H7 (cell line): ENCODE measurements around the gene SP110. TPM values are rescaled to one million over a fixed set of nuclear protein-coding genes. Genes with fewer than 3 reads are reported as not detected.
"Not testable (repeated sequence)": the region's sequence is repeated elsewhere in the genome, so short reads cannot be mapped to it uniquely, and the experiment has no call there.

Experiments
- DNase-seq: peaks from one replicate; pipeline ENCODE4 v3.0.0; 2012
- H3K27me3 ChIP-seq: 2 replicates; pipeline ENCODE4 v1.6.0; 2011; ENCODE audit warnings: mild to moderate bottlenecking, low read length; ENCODE audit not compliant: control insufficient read depth, insufficient read depth
- H3K36me3 ChIP-seq: replicated peaks from 2 replicates; pipeline ENCODE4 v1.5.1; 2011; ENCODE audit warnings: low read length; ENCODE audit not compliant: control insufficient read depth, insufficient read depth
- H3K4me3 ChIP-seq: 2 replicates; pipeline ENCODE4 v1.5.1; 2011; ENCODE audit warnings: low read depth, mild to moderate bottlenecking, control low read depth, low read length, moderate library complexity; ENCODE audit not compliant: insufficient read depth
- total RNA-seq: library from RNA; depleted of rRNA; stranded (reverse); fragments of >200 nt; shearing (Covaris generic); gene quantifications from 2 replicates; pipeline ENCODE4 v1.2.3, GENCODE V29; 2014

The SP110 gene
- total RNA-seq, 1 experiment from 2014 or later: 1.8 TPM

- Histone ChIP-seq H3K27me3 (no peaks in the 10 kb centered on the region), H3K36me3 (no peaks in the 10 kb centered on the region), H3K4me3 (no peak overlapping the region)
- DNase-seq: no peak
Measured at GRCh38 chr2:230234122-230234722, 14.4 kb upstream of the SP110 start.

DNA sequence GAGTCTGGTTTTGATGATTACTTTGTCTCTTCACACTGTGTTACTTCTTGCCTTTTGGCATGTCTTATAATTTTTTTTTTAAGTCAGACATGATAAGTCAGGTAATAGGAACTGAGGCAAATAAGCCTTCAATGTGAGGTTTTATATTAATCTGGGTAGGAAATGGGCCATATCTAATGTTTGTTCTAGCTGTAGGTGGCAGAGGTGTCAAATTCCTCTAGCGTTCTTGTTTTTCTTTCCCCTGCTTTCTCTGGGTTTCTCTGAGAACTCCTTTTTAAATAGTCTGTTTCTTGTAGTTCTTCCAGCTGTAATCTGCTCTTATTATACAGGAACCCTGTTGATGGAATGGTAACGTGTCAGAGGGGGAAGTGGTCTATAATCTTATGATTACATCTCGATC, 11.5 kb upstream of the SP110 start:
- Histone ChIP-seq H3K36me3 (no peaks in the 10 kb centered on the region), H3K27me3 (no peaks in the 10 kb centered on the region), H3K4me3 (no peak overlapping the region)
- DNase-seq: no peak

DNA sequence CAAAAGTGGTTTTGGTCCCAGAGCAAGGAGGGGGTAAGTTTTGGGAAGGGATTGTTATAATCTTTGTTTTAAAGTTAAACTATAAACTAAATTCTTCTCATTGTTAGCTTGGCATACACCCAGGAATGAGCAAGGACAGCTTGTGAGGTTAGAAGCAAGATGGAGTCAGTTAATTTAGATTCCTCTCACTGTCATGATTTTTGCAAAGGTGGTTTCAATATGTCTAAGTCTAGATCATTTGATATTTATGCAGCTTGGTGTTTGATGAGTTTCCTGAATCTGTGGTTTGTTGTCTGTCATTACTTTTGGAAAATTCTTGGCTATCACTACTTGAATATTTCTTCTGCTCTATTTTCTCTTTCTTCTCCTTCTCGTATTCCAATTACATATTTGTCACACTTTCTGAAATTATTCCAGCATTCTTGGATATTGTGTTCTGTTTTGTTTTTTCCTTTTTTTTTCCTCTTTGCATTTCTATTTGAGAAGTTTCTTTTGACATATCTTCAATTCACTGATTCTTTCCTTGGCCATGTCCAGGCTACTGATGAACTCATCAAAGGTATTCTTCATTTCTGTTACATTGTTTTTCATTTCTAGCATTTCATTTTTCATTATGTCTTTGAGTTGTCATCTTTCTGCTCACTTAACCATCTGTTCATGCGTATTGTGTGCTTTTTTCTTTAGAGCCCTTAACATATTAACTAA, 10.9 kb upstream of the SP110 start:
- H3K36me3 ChIP-seq: no peaks in the 10 kb centered on the region
- H3K4me3 ChIP-seq: no peak overlapping the region
- DNase-seq: no peak
- no peaks in the 10 kb centered on the region for H3K27me3 ChIP-seq

- no peaks in the 10 kb centered on the region for H3K27me3 ChIP-seq
- no peaks in the 10 kb centered on the region for H3K36me3 ChIP-seq
- H3K4me3 ChIP-seq: no peak overlapping the region
- no peak for DNase-seq
Measured at GRCh38 chr2:230230087-230230486, 10.3 kb upstream of the SP110 start.

DNA sequence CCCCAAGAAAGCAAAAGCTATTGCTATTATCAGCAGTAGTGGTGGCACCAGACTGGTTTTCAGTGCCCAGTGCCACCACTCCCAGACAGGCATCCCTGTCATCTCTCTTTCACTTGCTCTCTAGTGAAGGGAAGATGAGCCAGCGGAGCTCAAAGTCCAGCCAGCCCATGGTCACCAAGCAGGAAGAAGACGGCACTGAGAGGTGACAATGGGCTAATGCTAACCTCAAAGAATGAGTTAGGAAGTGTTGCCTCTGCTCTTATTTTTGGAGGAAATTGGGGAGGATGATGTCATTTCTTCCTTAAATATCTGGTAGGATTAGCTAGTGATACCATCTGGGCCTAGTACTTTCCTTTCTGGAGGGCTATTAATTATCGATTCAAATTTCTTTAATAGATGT, 7.4 kb upstream of the SP110 start:
- Histone ChIP-seq H3K27me3 (no peaks in the 10 kb centered on the region), H3K4me3 (no peak overlapping the region), H3K36me3 (no peaks in the 10 kb centered on the region)
- no peak for DNase-seq

DNA sequence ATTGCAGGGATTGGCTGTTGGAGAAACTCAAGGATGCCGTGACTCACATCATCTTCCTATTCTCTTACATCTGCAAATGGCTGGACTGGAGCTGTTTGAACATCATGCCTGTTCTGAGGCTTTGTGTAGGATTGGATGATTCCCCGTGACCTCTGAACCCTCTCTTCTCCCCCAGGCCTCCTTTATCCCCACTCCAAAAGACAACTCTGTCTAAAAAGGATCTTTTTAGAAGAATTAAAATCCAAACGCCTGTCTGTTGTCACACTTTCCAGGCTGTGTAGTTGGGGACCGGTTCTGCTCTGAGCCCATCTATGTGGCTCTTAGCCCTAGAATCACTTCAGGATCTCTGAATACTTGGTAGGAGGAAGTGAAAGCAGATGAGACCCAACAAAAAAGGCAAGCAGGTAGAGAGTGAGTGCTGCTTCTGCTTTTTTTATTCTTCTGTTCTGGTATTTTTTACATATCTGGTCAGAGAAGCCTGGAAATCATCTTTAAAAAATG, 6.3 kb upstream of the SP110 start:
- H3K36me3 ChIP-seq: no peaks in the 10 kb centered on the region
- H3K27me3 ChIP-seq: no peaks in the 10 kb centered on the region
- no peak for DNase-seq
- H3K4me3 ChIP-seq: no peak overlapping the region

- Histone ChIP-seq H3K27me3 (no peaks in the 10 kb centered on the region), H3K4me3 (no peak within 1 kb of the TSS), H3K36me3 (no peaks in the 10 kb centered on the region)
- DNase-seq: no peak
Measured at GRCh38 chr2:230225486-230225885, 5.7 kb upstream of the SP110 start, which contains the start of gene SP140. SP140 (plus strand) TSS chr2:230225736; CDS start chr2:230225845, 109 bp downstream.

GRCh38 chr2:230224458-230224857, 4.7 kb upstream of the SP110 start:
- H3K36me3 ChIP-seq: no peaks in the 10 kb centered on the region
- H3K4me3 ChIP-seq: no peak overlapping the region
- H3K27me3 ChIP-seq: no peaks in the 10 kb centered on the region
- no peak for DNase-seq

GRCh38 chr2:230222829-230223228, 3.0 kb upstream of the SP110 start:
- H3K4me3 ChIP-seq, DNase-seq, H3K36me3 ChIP-seq, H3K27me3 ChIP-seq: not testable (repeated sequence)

DNA sequence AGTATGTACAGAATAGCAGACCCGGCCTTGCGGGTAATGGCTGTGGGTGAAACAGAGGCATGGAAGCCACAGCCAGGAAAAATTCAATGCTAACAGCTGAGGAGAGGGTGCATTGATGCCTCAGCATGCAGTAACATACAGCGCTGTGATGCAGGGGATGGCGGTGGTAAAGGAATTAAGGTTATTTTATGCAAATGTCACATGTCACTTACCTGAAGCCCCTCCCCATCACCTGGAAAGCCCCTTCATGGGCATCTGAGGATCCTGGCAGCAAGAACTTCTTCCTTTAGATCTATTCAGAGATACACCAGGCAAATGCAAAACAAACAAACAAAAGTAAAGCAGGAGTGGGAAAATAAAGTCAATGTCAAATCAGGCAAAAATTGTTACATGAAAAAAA, 1.7 kb upstream of the SP110 start:
- no peak overlapping the region for H3K4me3 ChIP-seq
- no peak for DNase-seq
- no peaks in the 10 kb centered on the region for H3K27me3 ChIP-seq
- no peaks in the 10 kb centered on the region for H3K36me3 ChIP-seq

DNA sequence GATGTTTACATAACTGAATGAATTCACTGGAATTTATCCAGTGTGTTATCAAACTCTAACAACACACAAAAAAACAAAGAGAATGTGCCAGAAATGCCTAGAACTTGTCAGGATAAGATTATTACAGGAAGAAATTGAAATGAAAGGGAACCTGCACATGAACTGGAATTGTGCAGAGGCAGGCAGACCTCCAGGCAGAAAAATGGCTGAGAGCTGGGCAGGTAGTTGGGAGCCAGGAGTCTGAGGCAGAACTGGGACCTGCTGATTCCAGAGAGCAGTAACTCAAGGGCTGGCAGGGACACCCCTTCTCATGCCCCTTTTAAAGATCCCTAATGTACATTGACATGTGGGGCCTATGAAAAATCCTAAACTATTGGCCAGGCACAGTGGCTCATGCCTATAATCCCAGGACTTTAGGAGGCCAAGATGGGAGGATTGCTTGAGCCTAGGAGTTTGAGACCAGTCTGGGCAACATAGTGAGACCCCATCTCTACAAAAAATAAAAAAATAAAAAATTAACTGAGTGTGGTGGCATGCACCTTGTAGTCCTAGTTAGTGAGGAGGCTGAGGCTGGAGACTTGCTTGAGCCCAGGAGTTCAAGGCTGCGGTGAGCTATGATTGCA, 674 bp upstream of the SP110 start:
- no peaks in the 10 kb centered on the region for H3K36me3 ChIP-seq
- no peaks in the 10 kb centered on the region for H3K27me3 ChIP-seq
- DNase-seq: no peak
- no peak overlapping the region for H3K4me3 ChIP-seq

DNA sequence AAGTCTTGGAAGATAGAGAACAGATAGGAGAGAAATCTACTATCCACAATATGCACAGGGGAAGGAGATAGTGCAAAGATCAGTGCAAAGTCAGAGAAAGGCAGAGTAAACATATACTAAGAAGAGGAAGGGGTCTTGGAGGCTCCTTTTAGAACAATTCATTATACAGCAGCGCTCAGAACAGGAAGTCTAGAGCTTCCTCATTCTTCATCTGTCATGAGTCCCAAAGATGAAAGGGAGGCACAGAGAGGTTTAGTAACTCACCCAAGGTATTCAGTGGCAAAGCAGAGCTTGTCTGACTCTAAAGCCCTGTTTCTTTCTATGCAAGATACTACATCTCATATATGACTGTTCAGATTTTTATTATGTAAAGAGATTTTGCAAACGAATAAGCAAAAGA, 1.4 kb downstream of the SP110 start:
- DNase-seq: no peak
- Histone ChIP-seq H3K4me3 (no peak overlapping the region), H3K27me3 (no peaks in the 10 kb centered on the region), H3K36me3 (no peaks in the 10 kb centered on the region)

GRCh38 chr2:230217424-230217823, 2.4 kb downstream of the SP110 start:
- Histone ChIP-seq H3K36me3 (no peaks in the 10 kb centered on the region; the same call in 1 of the 2 replicates), H3K4me3 (no peak overlapping the region), H3K27me3 (no peaks in the 10 kb centered on the region)
- no peak for DNase-seq

DNA sequence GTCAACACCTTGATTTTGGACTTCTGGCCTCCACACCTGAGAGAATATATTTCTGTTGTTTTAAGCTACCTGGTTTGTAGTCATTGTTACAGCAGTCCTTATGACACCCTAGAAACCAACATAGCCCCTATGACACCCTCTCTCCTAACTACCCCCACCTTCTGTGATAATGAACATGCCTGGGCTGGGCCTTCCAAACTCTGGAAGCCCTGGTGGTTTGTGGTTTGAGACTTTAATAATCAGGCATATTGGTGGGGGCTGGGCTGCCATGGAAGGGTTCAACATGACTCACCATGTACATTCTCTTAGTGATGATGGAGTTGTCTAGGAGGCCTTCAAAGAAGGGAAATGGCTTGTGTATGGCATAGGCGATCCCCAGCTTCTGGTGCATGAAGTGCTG, 3.3 kb downstream of the SP110 start:
- DNase-seq: no peak

DNA sequence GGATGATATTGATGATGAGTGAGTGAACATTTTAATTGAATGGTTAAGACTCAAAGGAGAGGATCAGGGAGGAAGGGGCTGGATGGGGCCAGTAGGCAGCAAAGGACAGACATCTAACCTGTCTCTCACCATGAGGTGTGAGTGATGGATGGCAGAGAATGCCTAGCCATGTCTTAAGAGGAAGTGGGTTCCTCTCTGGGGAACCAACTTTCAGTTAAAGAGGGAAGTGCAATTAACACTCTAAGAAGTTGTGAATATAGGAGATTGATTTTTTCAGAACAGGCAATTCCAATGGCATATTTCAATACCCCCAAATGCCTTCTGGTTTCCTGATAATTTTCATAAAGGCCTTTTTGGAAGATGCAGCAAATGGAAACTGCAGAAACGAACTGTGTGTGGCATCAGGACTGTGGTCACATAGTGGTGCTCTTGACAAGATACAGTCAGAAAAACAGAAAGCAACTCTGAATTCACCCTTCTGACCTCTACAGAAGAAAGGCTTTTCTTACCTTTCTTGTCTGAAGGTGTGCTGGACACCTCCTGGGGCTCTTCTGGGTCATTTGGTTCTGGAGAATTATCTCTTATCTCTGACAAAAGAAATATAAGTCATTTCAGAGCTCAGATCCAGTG, 10.2 kb downstream of the SP110 start:
- Histone ChIP-seq H3K36me3 (no peaks in the 10 kb centered on the region; the same call in 1 of the 2 replicates), H3K27me3 (no peaks in the 10 kb centered on the region), H3K4me3 (no peak overlapping the region)
- DNase-seq: no peak

More for the DNA sequence above, 3.3 kb downstream of the SP110 start:
- no peaks in the 10 kb centered on the region for H3K27me3 ChIP-seq
- H3K4me3 ChIP-seq: no peak overlapping the region
- H3K36me3 ChIP-seq: no peaks in the 10 kb centered on the region; the same call in 1 of the 2 replicates
